Gastroesophageal sphincter (tissue), 4 donors: ENCODE measurements around the gene PRUNE2. TPM values are rescaled to one million over a fixed set of nuclear protein-coding genes. Genes with fewer than 3 reads are reported as not detected.

ENCODE experiments used
- ATAC-seq: fragments of 150-250 bp; one replicate; pipeline ENCODE4 v1.9.1; 2016; ENCODE audit warnings: mild to moderate bottlenecking, moderate library complexity
- H3K27ac ChIP-seq, 4 donors: fragments of 200-600 bp; sonication (generic) in 3 of 4; 1 replicate in 3 of 4; 2 replicates in 1 of 4; pipeline ENCODE4 v1.5.1; 2016 to 2019
- H3K27me3 ChIP-seq: fragments of 200-600 bp; sonication (generic); one replicate; pipeline ENCODE4 v1.5.1; 2019
- H3K36me3 ChIP-seq, 2 donors: fragments of 200-600 bp; sonication (generic); one replicate each; pipeline ENCODE4 v1.5.1; 2019; ENCODE audit warnings: control low read depth in 1 of 2
- H3K4me1 ChIP-seq, 3 donors: fragments of 200-600 bp; sonication (generic); 1 replicate in 2 of 3; 2 replicates in 1 of 3; pipeline ENCODE4 v1.5.1; 2016 to 2019; ENCODE audit warnings: control low read depth in 2 of 3
- H3K4me3 ChIP-seq, 2 donors: fragments of 200-600 bp; sonication (generic); one replicate each; pipeline ENCODE4 v1.5.1; 2019; ENCODE audit warnings: mild to moderate bottlenecking in 1 of 2, moderate library complexity in 1 of 2
- H3K9me3 ChIP-seq, 3 donors: fragments of 200-600 bp; sonication (generic); one replicate each; pipeline ENCODE4 v1.5.1; 2017 to 2019; ENCODE audit warnings: control low read depth in 2 of 3
- CTCF ChIP-seq, 4 experiments: fragments of 200-600 bp in 2 of 4; fragments of 450-650 bp in 2 of 4; sonication (generic) in 1 of 4; IDR thresholded peaks; one replicate each; pipeline ENCODE4 v1.5.1; 2017 to 2019; ENCODE audit warnings: antibody characterized with exemption in 4 of 4, mild to moderate bottlenecking in 2 of 4, moderate library complexity in 2 of 4
- EP300 ChIP-seq: sonication (generic); formaldehyde crosslinking; IDR thresholded peaks from one replicate; pipeline ENCODE4 v1.6.1; 2017; ENCODE audit warnings: antibody characterized with exemption, mild to moderate bottlenecking
- POLR2A ChIP-seq, 2 donors: fragments of 450-650 bp; IDR thresholded peaks; one replicate each; pipeline ENCODE4 v1.6.1; 2017; ENCODE audit warnings: antibody characterized with exemption in 2 of 2, mild to moderate bottlenecking in 2 of 2, moderate library complexity in 1 of 2
- POLR2AphosphoS5 ChIP-seq: sonication (generic); formaldehyde crosslinking; IDR thresholded peaks from one replicate; pipeline ENCODE4 v1.6.1; 2017; ENCODE audit warnings: antibody characterized with exemption
- WGBS, 2 donors: methylation state at CpG; one replicate each; pipeline ENCODE4 v1.1.5; 2018; ENCODE audit warnings: low coverage in 1 of 2; 5-methylcytosine and 5-hydroxymethylcytosine counted together
- total RNA-seq, 4 donors: library from RNA; depleted of rRNA; stranded (reverse); fragments of >200 nt; gene quantifications; one replicate each; pipeline ENCODE4 v1.1.0, GENCODE V29; 2016

The PRUNE2 gene
- total RNA-seq, 4 donors from 2014 or later = 561 to 930 (median 763) TPM

GRCh38 chr9:76630916-76631315 lies 275.0 kb downstream of the PRUNE2 start:
- TF ChIP-seq EP300 = no peak
- TF ChIP-seq POLR2AphosphoS5 = no peak
- TF ChIP-seq CTCF (IDR thresholded peaks at IDR 0.05) = no peak
- no peak for TF ChIP-seq POLR2A (IDR thresholded peaks at IDR 0.05)
- peaks cover 10 to 91% of the 10 kb centered on the region in 2 donors for H3K36me3 ChIP-seq
- WGBS, 2 donors = 55 to 76% methylated on average over 3 of the region's 3 CpGs

GRCh38 chr9:76629205-76629990 lies 276.5 kb downstream of the PRUNE2 start:
- Histone ChIP-seq H3K4me1 (peaks cover 0 to 2% (median 0%) of the 10 kb centered on the region in 3 donors), H3K27ac (no peak overlapping the region), H3K36me3 (peaks cover 10 to 90% of the 10 kb centered on the region in 2 donors), H3K27me3 (no peaks in the 10 kb centered on the region), H3K9me3 (no peaks in the 10 kb centered on the region), H3K4me3 (no peak overlapping the region)
- no peak for ATAC-seq
- no peak for TF ChIP-seq EP300
- TF ChIP-seq POLR2AphosphoS5 = no peak
- no peak for TF ChIP-seq POLR2A (IDR thresholded peaks at IDR 0.05)
- TF ChIP-seq CTCF (IDR thresholded peaks at IDR 0.05) = no peak
- 84 to 92% methylated on average over 3 to 4 of the region's 4 CpGs for WGBS, 2 donors

More at GRCh38 chr9:76630916-76631315, 275.0 kb downstream of the PRUNE2 start:
- no peak overlapping the region for H3K27ac ChIP-seq
- no peak for ATAC-seq
- no peaks in the 10 kb centered on the region for H3K27me3 ChIP-seq
- H3K4me3 ChIP-seq = no peak overlapping the region
- no peaks in the 10 kb centered on the region for H3K9me3 ChIP-seq
- peaks cover 0 to 10% (median 0%) of the 10 kb centered on the region in 3 donors for H3K4me1 ChIP-seq

- no peak for ATAC-seq
- TF ChIP-seq POLR2A (IDR thresholded peaks at IDR 0.05) = no peak
- TF ChIP-seq POLR2AphosphoS5 = no peak
- TF ChIP-seq EP300 = no peak
- TF ChIP-seq CTCF (IDR thresholded peaks at IDR 0.05) = no peak
- no peak overlapping the region for H3K27ac ChIP-seq
- no peak overlapping the region for H3K4me3 ChIP-seq
- 95 to 98% methylated on average over 5 of the region's 5 CpGs for WGBS, 2 donors
- H3K9me3 ChIP-seq = no peaks in the 10 kb centered on the region
- H3K27me3 ChIP-seq = no peaks in the 10 kb centered on the region
- H3K36me3 ChIP-seq = peaks cover 15 to 92% of the 10 kb centered on the region in 2 donors
- no peaks in the 10 kb centered on the region for H3K4me1 ChIP-seq
Measured at GRCh38 chr9:76628155-76628554, 277.8 kb downstream of the PRUNE2 start.

DNA sequence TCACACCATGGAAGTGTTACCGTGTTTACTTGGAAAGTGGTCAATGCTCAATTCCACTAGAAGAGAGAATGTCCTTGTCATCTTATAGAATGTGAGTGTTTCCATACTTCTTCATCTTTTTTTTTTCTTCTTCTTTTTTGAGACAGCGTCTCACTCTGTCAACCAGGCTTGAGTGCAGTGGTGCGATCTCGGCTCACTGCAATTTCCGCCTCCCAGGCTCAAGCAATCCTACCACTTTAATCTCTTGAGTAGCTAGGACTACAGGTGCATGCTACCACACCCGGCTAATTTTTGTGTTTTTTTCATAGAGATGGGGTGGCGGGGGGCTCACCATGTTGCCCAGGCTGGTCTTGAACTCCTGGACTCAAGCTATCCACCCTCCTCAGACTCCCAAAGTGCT lies 278.9 kb downstream of the PRUNE2 start:
- H3K4me3 ChIP-seq = no peak overlapping the region
- ATAC-seq = no peak
- 84 to 100% methylated on average over 1 to 7 of the region's 7 CpGs for WGBS, 2 donors

More for the DNA sequence above, 278.9 kb downstream of the PRUNE2 start:
- Histone ChIP-seq H3K36me3 (peaks cover 12 to 80% of the 10 kb centered on the region in 2 donors), H3K9me3 (no peaks in the 10 kb centered on the region), H3K27ac (no peak overlapping the region), H3K27me3 (no peaks in the 10 kb centered on the region), H3K4me1 (peaks cover 0 to under 1% (median 0%) of the 10 kb centered on the region in 3 donors)
- TF ChIP-seq POLR2A (IDR thresholded peaks at IDR 0.05) (no peak), POLR2AphosphoS5 (no peak), EP300 (no peak), CTCF (IDR thresholded peaks at IDR 0.05) (no peak)
